Activated CD4-positive, alpha-beta T cell treated with anti-CD3 and anti-CD28 coated beads, Interleukin-2, amount 50 U/mL, for 1 hour (primary cell): Measurements from ENCODE around the gene TMEM91.
"Not testable (repeated sequence)": the region's sequence is repeated elsewhere in the genome, so short reads cannot be mapped to it uniquely, and the experiment has no call there.

Source experiments
- DNase-seq: peaks from one replicate; pipeline ENCODE4 v3.0.0-alpha.2; 2020

TMEM91 gene

DNA sequence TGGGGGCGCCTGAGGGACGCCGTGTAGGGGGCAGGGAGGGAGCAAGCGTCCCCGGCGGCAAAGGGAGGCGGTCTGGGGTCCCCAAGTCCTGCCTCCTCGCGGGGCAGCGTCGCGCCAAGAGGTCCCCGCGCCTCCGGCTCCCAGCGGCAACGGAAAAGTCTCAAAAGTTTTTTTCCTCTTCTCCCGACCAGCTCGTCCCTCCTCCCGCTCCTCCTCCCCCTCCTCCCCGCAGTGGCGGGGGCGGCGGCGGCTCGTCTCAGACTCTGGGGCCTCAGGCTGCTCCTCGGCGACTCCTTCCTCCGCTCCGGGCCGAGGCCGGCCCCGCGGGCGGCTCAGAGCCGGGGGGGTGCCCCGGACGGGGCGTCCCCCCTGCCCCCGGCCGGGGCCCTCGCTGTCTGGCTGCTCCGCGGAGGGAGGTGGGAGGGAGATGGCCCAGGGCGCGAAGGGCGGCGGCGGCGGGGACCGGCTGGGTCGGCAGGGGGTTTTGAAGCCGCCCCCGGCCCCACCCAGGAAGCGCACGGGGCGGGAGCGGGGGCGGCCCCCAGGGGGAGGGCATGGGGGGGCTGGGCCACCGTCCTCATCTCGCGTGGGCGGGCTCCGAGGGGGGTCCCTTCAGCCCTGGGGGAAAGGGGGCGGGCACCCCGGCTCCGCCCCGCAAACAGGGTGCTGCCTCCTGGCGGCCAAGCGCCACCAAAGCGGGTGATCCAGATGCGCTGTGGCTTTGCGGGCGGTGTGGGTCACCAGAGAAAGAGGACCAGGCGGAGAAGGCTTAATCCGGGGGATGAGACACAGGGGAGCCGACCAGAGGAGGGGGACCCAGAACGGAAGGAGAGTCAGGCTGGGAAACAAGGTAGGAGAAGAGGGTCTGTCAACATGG lies 22.6 kb upstream of the TMEM91 start, which contains the start of gene TGFB1:
TGFB1 (minus strand) TSS at position 457 of the 877 bp plus-strand sequence. CDS start 878 bp downstream, outside the sequence.
- DNase-seq, result peak; percentile 95

DNA sequence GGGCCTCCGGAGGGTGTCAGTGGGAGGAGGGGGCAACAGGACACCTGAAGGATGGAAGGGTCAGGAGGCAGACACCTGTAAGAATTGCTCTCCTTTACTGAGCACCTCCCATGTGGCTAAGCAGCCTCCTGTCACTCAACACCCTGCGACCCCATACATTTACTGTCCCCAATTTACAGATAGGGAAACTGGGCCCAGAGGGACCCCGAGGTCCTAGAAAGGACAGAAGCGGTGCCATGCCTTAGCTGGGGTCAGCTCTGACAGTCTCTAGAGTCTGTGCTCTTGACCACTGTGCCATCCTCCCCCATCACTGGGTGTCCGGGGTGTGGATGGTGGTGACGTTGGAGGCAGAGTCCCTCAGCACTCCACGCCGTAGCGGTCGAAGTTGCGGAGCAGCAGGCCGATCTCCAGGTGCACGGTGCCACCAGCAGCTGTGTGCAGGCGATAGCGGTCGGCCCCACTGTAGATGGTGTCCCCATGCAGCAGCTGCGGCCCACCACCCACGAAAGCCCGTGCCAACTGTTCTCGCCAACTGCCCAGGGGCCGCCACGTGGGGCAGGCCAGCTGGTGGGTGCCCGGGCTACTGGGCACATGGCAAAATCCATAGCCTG lies 21.9 kb upstream of the TMEM91 start:
- DNase-seq, result no peak

- DNase-seq, result no peak
Measured at GRCh38 chr19:41355035-41355434, 21.3 kb upstream of the TMEM91 start.

GRCh38 chr19:41355802-41356201 lies 20.5 kb upstream of the TMEM91 start:
- no peak for DNase-seq

- no peak for DNase-seq
Measured at GRCh38 chr19:41356984-41357739, 19.2 kb upstream of the TMEM91 start.

GRCh38 chr19:41357746-41358145 lies 18.6 kb upstream of the TMEM91 start:
- no peak for DNase-seq

DNA sequence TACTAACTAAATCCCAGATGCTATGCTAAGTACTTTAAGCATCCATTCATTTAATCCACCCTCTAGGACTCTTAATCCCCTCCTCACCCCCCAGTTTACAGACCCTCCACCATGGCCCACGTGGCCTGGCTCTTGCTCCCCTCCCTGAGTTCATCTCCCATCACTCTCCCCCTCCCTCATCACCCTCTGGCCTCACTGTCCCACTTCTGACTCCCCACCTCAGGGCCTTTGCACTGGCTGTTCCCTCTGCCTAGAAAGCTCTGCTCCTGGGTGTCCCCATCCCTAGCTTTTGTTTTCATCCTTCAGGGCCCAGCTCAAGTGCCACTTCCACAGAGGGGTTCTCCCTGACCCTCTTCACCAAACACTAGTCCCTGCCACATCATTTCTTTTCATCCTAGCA lies 16.6 kb upstream of the TMEM91 start:
- no peak for DNase-seq

DNA sequence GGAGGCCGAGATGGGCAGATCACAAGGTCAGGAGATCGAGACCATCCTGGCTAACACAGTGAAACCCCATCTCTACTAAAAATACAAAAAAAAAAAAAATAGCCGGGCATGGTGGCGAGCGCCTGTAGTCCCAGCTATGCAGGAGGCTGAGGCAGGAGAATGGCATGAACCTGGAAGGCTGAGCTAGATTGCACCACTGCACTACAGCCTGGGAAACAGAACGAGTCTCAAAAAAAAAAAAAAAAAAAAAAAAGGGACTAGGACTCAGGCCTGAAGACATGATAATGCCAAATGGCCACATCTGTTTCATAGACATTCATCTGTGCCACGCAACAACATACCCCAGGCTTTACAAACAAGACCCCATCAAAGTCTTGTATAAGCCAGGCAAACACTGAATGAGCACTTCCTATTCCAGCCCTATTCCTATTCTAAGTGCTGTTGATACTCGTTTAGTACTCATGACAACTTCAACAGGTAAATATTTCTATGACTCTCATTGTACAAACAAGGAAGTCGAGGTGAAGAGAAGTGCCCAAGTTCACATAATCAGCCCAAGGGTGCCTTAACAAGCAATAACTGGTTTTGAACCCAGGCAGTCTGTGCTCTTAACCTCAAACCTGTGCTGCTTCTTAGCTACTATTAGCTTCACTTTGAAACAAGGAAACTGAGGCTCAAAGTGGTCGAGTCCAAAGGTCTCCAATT lies 14.0 kb upstream of the TMEM91 start:
- DNase-seq, result no peak

DNA sequence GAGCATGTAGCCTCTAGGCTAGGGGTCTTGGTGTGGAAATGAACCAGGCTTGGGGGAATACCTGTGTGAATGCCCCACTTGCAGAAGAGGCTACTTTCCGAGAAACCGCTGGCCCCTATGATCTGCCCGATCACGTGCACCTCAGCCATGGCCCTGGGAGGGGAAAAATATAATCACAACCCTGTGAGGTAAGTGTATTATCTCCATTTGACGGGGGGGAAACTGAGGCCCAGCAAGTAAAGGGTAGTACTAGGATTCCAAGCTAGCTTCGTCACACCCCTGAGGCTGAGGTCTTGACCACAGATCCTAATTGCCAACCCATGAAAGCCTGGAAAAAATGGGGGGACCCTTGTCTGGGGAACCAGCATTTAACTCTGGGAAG lies 13.0 kb upstream of the TMEM91 start:
- DNase-seq, result no peak

DNA sequence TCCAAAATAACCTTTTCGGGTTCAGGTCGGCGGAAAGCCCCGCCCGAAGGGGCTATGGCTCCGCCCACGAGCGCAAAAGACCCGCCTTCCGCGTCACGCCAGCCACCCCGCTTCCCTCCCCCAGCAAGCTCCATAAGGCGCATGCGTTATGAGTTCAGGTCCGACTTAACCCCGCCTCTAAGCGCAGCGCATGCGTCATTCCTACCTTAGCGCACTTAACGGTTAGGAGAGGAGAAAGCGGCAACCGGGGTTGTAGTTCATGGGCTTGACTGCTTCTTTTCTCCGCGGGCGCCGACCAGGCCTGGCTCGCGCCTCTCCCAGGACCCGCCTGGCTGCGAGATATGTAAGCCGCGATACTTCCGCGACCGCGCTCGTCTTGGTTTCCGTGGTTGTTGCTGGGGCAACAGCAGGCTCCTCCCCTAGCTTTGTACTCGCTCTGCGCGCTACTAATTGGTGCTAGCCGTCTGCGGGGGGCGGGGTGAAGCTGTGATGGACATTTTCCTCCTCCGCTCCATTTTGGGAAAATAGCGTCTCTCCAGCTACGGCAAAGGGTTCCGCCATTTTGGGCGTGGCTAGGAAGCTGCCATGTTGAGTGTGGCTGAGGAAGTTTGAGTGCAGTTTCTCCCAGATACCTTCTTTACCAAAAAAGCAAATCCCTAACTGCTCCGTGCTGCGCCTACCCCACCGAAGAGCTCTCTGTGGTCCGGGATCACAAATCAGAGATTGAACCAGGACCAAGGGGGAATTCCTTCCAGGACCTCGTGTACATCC lies 12.4 kb upstream of the TMEM91 start, which contains the start of gene B9D2:
B9D2 (minus strand) TSS at position 397 of the 771 bp plus-strand sequence. CDS start 630 bp downstream, outside the sequence.
- peak; percentile 98 for DNase-seq

DNA sequence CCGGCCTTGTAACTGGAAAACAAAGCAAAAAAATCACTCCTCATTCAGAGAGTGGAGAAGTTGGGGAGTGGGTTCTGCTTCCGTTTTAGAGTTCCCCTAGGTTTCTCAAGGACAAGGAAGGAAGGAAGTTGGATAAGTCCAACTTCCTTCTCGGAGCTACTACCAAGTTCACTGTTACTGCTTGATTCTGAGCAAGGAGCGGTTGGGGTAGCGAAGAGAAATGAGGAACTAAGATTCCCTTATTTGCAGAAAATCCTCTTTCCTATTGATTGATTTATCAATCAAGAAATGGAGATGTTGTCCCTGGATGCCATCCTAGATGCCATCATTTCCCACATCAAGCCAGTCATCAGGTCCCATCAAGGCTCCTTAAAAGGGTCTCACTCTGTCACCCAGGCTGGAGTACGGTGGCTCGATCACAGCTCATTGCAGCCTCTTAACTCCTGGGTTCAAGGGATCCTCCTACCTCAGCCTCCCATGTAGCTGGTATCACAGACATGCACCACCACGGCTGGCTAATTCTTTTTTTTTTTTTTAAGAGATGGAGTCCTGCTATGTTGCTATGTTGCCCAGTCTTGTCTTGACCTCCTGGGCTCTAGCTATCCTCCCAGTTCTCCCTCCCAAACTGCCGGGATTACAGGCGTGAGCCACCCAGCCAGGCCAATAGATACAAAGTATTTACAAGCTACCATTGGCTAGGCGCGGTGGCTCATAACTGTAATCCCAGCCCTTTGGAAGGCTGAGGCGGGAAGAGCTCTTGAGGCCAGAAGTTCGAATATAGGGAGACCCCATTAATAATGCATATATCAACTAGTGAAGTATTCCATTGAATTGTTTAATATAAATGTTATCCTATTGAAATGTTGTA lies 11.6 kb upstream of the TMEM91 start:
- no peak for DNase-seq

GRCh38 chr19:41366089-41366488 lies 10.2 kb upstream of the TMEM91 start:
- no peak for DNase-seq

- DNase-seq, result no peak
Measured at GRCh38 chr19:41367848-41368301, 8.5 kb upstream of the TMEM91 start.

DNA sequence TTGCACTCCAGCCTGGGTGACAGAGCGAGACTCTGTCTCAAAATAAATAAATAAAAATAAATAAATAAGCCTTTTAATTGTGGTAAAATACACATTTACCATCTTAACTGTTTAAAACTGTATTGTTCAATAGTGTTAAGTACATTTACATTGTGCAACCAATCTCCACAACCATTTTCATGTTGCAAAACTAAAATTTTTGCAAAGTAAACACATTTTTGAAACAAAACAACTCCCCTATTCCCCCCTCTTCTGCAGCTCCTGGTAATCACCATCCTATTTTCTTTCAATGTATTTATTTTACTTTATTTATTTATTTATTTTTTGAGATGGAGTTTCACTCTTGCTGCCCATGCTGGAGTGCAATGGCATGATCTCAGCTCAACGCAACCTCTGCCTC lies 6.6 kb upstream of the TMEM91 start:
- DNase-seq, result no peak

- DNase-seq, result not testable (repeated sequence)
Measured at GRCh38 chr19:41371119-41371518, 5.2 kb upstream of the TMEM91 start.

- DNase-seq, result no peak
Measured at GRCh38 chr19:41371541-41371940, 4.8 kb upstream of the TMEM91 start.

DNA sequence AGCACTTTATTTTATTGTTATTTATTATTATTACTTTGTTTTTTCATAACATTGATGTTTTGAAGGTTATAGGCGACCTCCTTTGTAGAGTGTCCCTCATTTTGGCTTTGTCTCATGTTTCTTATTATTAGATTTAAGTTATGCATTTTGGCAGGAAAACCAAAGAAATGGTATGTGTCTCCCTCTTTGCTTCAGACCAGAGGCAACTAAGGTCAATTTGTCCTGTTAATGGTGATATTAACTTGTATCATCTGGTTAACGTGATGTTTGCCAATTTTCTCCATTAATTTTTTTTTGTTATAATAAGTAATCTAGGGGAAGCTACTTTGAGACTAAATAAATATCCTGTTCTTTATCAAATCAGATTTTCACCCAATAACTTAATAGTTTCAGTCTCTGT lies 3.8 kb upstream of the TMEM91 start:
- DNase-seq, result no peak

- no peak for DNase-seq
Measured at GRCh38 chr19:41373993-41374392, 2.3 kb upstream of the TMEM91 start.

DNA sequence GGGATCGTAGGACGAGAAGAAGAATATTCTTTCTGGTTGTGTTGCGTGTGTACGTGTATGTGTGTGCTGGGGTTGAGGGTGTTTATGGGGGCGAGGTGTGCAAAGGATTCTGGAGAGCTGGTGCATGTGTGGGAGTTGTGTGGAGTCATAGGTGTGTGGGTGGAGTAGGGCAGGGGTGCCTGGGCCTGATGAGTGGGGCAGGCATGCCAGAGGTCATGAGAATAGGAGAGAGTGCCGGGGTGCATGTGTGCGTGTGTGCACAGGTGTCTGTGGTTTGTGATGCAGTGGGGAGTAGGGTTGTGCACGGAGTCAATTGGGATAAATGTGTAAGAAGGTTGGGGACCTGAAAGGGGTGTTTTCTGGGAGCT lies 649 bp downstream of the TMEM91 start:
- no peak for DNase-seq

- no peak for DNase-seq
Measured at GRCh38 chr19:41377977-41378709, 1.8 kb downstream of the TMEM91 start.
